Body of pancreas (tissue), 4 donors: Measurements from ENCODE around the gene RPP40.

Experiments
- POLR2A ChIP-seq, 3 donors: fragments of 450-650 bp; IDR thresholded peaks; one replicate each; pipeline ENCODE4 v1.6.1; 2016; ENCODE audit warnings: antibody characterized with exemption in 3 of 3, mild to moderate bottlenecking in 2 of 3
- TF ChIP-seq, protein P1 (sequence below), 7 experiments: fragments of 450-650 bp in 4 of 7; fragments of 200-600 bp in 3 of 7; sonication (generic) in 3 of 7; IDR thresholded peaks; one replicate each; pipeline ENCODE4 v1.5.1; 2016 to 2019; ENCODE audit warnings: antibody characterized with exemption in 7 of 7

- TF ChIP-seq, protein P1, sequence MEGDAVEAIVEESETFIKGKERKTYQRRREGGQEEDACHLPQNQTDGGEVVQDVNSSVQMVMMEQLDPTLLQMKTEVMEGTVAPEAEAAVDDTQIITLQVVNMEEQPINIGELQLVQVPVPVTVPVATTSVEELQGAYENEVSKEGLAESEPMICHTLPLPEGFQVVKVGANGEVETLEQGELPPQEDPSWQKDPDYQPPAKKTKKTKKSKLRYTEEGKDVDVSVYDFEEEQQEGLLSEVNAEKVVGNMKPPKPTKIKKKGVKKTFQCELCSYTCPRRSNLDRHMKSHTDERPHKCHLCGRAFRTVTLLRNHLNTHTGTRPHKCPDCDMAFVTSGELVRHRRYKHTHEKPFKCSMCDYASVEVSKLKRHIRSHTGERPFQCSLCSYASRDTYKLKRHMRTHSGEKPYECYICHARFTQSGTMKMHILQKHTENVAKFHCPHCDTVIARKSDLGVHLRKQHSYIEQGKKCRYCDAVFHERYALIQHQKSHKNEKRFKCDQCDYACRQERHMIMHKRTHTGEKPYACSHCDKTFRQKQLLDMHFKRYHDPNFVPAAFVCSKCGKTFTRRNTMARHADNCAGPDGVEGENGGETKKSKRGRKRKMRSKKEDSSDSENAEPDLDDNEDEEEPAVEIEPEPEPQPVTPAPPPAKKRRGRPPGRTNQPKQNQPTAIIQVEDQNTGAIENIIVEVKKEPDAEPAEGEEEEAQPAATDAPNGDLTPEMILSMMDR (IDR thresholded peaks at IDR 0.05): no peak
- TF ChIP-seq POLR2A (IDR thresholded peaks at IDR 0.05): no peak
These were observed 30.4 kb downstream of the RPP40 start for GRCh38 chr6:4973415-4973814.
